NCI-H1092 (cell line): ENCODE measurements around the gene CHD1.

Experiments used
- DNase-seq: peaks from one replicate; lab custom pipeline; 2025; lab: John Stamatoyannopoulos, UW

The CHD1 gene

DNA sequence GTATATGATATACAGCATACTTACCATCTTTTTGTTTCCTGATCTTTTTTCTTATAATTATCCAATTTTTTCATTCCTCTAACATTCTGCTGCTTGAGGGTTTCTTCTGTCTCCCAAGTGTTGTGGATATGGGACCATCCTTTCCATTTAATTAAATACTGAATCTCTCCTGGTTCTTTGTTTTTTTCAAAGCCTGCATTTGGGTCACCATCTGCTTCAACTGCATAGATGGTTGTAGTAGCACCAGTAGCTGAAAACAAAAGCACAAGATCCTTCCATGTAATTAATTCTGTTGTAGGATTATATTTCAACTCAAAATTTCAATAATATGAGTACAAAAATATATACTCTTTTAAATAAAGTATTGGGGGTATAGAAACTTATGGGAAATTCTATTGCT is 29.4 kb downstream of the CHD1 start:
- no peak for DNase-seq

DNA sequence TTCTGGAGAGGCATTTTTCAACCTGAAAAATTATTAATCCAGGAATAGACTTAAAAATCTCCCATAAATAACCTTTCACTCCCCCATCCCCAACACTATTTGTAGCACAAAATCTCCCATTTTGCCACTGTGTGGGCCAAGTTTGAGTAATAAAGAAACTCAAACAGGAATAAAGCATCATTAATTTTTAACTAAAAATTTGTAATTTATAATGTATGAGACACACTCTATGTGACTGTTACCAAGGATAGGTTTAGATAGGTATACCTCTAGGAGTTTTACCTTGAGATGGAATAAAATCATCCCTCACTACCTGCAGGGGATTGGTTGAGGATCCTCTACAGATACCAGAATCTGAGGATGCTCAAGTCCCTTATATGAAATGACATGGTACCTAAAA is 30.1 kb downstream of the CHD1 start:
- DNase-seq: no peak

DNA sequence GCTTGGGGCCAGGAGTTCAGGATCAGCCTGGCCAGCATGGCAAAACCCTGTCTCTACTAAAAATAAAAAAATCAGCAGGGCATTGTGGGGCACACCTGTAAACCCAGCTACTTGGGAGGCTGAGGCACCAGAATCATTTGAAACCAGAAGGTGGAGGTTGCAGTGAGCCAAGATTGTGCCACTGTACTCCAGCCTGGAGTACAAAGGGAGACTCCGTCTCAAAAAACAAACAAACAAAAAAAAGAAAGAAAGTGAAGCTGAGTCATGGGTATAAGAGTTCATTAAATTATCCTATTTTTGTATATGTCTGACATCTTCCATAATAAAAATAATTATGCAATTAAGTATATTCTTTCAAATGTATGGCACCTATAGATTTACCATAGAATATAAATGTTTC is 37.2 kb downstream of the CHD1 start:
- DNase-seq: no peak

DNA sequence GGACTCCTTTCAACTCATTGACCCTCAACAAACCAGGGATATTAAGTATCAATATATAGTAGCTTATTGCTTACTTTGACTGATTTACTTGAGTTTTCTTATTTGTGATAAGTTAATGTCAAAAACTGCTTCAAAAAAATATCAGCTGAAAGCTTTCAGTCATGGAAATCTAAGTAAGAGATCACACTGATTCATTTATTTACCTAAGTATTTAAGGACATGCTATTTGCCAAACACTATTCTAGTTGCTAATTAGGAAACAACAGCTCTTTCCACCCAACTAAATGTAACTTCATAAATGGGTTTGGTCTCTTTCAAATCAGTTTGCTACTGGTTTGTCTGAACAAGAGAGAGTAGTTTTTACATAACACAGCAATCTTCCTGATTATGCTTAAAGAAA is 48.2 kb downstream of the CHD1 start:
- no peak for DNase-seq

DNA sequence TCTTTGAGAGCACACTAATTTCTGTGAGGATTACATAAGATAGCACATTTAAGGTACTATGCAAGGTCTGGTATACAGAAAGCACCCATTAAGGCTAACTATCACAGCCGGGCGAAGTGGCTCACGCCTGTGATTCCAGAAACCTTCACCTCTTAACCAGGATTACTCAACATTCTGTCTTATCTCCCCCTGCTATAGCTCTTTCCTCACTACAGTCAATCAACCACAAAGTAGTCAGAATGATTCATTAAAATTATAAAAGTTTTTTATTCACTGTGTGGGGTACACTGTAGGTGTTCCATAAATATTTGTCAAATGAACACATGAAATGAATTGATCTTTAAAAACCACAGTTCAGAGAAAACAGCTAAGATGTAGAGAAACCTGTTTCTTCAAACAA is 48.7 kb downstream of the CHD1 start:
- no peak for DNase-seq

DNA sequence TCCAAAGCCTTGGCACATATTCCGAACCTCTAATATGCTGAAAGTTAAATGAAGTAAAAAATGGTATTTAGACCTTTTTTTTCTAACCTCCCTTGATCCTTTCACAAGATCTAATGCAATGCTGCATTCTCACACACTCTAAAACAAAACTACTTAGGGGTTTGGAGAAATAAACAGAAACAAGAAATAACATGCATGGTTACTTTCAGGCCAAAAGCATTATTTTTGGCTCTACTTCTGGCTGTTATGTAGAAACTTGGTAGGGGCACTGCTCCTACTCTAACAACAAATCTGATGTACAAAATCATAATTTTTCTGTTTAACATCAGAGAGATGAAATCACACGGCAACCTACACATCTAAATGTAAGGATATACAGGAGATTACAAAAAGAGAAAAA is 51.2 kb downstream of the CHD1 start:
- DNase-seq: no peak

DNA sequence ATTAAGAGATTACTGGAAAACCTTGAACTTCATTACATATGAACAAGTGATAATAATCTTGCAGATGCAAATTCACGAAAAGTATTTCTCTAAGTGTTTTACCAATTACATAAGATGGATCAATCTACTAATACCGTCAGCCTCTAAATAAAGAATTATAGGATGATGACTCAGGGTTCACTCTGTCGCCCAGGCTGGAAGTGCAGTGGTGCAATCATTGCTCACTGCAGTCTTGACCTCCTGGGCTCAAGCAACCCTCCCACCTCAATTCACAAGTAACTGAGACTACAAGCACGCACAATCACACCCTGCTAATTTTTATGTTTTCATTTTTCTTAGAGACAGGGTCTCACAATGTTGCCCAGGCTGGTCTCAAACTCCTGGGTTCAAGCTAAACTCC is 56.1 kb downstream of the CHD1 start:
- no peak for DNase-seq

DNA sequence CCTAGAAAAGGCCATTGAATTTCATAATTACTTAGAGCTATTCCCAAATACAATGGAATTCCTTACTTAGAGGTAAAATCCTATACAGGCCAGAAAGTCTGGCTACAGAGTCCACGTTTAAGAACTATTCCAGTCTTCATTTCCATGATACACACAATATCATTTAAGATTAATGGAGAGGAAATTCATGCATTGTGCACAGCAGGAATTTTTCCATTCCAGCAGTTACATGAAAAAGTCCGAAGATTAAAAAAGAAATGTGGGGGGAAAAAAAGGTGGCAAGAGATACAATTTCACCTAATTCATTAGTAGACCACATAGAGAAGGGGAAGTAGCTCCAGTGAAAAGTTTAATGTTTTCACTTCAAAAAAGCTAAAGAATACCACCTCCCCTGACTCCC is 63.1 kb downstream of the CHD1 start:
- DNase-seq: no peak

DNA sequence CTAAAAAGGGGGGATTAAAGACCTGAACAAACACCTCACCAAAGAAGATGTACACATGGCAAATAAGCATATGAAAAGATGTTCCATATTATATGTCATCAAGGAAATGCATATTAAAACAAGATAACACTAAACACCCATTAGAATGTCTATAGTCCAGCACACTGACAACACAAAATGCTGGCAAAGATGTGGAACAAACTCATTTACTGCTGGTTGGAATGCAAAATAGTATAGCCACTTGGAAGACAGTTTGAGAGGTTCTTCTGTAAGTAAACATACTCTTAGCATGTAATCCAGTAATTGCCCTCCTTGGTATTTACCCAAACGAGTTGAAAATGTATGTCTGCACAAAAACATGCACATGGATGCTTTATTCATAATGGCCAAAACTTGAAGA is 81.8 kb downstream of the CHD1 start:
- no peak for DNase-seq

DNA sequence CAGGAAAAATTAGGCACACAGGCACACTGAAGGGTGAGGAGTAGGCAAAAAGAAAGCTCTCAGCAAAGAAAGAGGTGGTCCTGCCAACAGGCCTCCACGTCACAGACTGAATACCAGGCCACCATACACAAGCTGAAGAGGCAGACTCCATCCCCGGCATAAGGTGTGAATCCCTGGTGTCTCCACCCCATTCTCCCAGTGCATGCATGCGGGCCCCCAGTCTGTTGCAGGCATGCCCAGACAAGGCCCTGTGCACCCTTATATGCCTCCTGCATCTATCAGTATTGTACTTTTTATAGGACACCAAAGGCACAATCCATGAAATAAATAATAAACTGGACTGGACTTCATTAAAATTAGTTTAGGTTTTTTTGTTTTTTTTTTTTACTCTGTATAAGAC is 82.3 kb downstream of the CHD1 start:
- DNase-seq: no peak

DNA sequence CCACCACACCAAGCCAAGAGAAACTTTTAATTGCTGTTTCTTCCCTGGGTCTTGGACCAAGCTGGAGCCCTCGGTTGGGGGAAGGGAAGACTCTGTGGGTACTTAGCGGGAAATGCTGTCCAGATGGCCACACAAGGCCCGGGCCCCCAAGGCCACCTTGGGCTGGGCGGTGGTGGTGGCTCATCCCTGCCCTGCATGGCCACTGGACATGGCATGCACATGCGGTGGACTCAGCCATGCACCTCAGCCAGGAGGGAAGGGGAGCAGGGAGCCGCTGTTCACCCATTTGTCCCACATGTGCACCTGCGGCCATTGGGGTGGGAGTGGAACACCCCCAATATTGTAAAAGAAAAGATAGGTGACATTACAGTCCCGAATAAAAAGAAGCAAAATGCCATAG is 82.9 kb downstream of the CHD1 start:
- DNase-seq: no peak

DNA sequence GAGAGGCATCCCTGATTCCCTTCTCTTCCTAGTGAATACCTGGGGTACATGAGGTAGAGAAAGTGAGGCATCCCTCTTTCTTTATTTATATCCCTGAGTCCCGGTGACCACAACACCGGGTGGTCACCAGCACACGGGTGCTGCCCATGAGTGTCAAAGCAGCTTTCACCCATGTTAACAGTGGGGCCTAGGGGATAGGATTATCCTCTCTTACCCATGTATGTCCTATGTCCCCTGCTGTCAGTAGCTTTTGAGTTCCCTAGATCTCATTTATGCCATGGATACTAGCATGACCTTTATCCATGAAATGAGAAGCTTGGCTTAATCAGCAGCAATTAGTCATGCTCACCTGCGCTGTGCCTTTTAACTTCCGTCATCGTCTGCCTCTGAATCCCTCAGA is 83.9 kb downstream of the CHD1 start:
- no peak for DNase-seq

DNA sequence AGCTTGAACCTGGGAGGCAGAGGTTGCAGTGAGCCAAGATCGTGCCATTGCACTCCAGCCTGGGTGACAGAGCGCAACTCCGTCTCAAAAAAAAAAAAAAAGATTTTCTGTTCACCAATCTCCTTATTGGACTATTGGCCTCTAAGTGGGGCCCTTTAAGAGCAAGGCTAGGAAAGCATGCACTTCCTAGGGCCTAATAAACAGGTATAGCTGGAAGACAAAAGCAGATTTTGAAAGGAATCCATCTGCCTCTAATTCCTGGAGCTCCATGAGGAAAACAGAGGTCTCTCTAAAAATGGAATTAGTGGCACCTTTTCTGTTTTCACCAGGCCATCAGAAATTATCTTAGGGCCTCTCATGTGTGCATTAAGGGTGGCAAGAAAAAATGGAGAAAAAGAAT is 85.3 kb downstream of the CHD1 start:
- DNase-seq: no peak

DNA sequence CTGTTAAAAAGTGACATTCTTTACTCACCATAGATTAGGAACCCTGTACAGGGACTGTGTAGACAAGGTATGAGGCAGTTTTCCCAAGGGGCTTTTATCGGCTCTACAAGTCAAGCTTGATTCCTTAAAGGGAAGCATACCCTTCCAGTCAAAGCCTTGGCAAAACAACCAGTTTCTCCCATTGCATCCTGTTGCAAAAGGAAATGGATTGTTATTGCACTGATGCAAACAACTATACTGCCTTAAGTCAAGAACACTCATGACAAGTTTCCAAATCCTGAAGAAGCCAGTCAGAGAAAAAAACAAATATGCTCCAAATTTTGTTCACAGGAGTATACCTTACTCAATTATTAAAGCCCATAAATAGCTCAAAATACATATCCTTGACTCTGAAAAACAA is 87.9 kb downstream of the CHD1 start:
- no peak for DNase-seq

DNA sequence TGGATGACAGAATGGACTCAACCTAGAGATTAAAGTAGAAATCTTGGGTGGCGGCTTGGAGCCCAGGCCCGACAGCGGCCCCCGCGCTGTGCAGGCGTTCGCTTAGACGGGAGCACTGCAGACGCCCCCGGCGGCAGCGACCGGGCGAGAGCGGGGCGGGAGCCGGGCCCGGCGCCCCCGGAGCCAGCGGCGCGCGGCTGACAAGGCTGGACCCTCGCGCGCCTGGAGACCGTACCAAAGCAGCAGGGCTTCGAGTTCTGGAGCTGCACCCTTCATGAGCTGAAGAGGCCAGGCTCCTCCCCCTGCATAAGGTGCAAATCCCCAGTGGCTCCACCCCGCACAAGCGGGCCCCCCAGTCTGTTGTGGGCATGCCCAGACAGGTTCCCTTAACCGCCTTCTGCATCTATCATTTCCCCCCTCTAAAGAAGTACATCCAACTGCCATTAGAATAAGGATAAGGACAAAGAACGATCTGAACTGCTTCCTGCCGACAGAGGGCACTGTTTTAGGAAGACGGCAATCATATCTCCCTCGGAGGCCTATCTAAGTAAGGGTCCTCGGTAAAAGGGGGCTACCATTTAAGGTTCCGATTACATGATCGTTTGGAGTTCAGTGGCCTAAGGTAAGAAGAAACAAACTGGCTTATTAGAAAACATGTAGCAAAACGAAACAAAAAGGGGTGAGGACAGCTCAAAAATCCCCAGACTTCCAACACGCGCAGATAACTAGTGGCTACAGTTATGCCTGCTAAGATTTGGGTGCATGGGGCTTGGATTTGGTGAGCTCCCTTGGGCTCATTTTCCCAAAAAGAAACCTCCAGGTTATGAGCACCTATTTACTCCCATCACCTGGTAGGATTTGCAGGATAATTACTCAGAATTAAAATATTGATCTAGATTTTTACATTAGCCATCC is 89.1 kb downstream of the CHD1 start:
- peak; percentile 32 for DNase-seq

DNA sequence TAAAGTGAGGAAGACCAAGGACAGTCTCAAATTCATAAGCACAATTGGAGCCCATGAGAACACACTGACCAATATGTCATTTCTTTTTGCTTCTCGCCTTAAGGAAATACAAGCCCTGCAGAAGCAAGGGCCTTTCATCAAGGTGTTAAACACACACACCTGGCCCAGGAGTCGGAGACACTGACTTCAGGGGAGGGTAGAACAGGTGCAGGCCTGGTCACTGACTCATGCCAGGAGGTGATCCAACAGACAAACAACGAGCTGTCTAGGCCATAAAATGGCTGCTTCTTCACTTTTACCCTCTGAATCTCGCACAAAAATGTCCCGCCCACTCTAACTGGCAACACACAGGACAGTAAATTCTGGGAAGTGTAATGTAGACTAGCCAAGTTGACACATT is 92.6 kb downstream of the CHD1 start:
- no peak for DNase-seq

DNA sequence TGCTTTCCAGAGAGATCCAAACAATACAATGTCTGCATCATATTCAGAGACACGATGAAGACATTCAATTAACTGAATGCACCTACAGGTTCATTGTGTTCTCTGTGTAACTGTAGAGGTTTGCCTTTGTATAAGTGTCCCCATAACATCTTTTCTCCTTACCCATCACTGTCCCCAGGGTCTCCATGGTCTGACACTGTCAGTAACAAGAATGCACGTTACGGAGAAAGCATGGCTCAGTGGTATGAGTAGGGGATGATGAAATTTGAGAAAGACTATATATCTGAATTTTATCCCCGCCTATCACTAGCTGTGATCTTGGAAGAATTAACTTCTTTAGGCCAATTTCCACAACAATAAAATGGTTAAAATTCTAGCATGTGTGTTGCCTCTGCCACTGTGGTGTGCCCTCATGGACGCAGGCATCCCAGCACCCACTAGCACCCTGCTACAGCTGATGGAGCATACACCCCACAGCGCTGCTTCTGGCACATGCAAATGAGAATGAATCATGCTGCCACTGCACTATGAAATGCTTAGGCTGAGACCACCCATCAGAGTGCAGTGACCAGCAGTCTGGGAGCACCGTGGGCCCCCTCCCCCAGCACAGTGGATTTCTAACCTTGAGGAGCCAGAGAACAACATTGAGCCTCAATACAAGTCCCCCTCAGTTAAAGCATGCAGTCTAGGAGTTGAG is 101.1 kb downstream of the CHD1 start:
- no peak for DNase-seq

DNA sequence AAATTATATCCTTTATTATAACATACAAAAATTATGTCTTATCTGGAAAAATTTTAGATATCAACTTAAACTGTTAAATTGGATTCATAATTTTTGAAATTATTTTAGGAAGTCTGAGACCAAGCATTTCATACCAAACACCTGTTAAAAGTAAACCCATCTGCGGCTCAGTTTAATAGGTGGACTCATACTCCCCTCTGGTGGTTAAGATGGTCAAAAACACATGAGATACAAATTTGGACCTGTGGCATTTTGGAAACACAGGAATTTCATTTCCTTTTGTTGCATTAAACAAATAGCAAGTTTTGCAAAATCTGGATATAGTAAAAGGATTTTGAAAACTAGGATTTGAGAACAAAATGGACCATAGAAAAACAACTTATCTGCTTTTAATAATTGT is 101.6 kb downstream of the CHD1 start:
- peak; percentile 10 for DNase-seq

DNA sequence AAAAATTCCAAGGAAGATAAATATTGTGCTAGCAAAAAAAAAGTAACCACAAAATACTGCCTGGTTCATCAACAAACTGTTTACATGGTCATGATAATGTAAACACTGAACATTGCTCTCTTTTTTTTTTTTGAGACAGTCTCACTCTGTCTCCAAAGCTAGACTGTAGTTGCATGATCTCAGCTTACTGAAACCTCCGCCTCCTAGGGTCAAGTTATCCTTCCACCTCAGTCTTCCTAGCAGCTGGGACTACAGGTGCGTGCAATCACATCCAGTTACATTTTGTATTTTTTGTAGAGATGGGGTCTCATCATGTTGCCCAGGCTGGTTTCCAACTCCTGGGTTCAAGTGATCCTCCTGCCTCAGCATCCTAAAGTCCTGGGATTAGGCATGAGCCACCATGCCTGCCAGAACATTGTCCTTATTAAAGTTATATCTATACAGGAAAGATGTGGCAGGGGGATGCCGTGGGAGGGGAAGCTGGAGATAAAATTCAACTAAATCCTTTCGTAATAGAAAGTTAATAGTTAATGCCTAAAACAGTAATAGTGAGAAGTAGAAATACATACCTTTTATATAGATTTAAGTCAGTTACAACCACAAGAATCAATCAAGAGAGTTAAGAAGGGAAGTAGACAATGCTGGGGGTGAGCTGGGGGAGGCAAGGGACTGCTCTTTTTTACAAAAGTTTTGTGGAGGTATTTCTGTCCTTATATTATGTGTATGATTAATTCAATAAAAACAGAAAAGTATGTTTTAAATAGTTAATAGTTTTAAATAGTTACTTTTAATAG is 103.0 kb downstream of the CHD1 start:
- DNase-seq: no peak

DNA sequence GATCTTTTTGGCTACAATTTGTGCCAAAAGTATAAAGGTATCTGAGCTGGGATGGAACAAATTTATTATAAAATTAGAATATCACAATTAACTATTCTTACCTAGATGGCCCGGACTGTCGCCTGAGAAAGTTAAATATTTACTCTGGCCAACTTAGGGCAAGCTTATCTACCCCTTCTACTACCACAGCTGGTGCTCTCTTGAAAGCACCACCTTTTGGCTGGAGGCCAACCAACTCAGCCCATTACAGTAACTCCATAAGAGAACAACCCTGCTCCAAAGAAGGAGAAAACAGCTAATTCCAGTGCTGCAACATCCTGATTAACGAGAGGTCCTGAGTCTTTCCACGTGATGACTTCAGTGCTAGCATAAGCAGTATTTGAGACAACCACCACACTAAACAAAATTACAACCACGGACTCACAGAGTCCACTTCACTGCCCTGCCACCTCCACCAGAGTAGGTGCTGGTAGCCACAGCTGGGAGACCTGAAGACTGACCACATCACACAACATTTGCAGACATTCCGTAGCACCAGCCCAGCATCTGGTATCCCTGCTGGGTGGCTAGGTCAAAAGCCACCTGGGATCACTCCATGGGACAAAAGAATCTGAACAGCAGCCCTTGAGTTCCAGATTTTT is 112.1 kb downstream of the CHD1 start:
- no peak for DNase-seq

DNA sequence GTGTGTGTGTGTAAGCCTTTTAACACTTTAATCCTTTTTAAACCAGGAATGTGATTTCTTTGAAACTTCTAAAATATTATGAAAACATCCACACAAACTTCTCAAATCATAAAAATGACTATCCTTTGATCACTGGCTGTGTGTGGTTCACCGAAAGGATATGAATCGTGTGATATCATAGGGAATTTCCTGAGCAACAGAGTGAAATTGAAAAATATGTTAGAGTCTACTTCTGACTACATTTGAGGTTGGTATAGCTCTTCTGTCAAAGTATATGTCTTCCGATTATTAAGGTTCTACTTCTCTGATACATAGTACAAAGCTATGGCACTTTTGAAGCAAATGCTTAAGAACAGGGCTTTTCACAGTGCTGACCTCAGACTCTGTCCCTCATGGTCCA is 115.1 kb downstream of the CHD1 start:
- no peak for DNase-seq

DNA sequence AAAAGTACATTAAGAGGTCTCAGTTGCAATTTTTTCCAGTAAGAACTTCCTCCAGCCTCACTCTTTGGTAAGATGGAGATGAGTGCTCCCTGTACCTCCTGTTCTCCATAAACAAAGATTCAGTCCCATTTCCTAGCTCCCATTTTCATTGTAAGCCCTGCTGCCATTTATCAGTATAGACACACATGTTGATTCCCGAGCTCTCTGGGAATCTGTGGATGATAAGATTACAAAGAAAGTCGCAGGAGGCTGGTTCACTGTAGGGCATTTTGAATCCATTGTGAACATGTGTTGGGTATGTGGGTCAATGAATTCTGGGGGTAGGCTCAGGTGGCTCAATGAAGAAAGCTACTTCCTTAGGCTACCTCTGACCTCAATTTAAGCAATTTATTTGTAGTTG is 118.6 kb downstream of the CHD1 start:
- no peak for DNase-seq
